ENCODE data around the gene FBXL16.
A peak's percentile ranks its signal among the peaks of the same experiment; 100 is the strongest.
"Not testable (repeated sequence)": the region's sequence is repeated elsewhere in the genome, so short reads cannot be mapped to it uniquely, and the experiment has no call there.

Gene FBXL16, protein sequence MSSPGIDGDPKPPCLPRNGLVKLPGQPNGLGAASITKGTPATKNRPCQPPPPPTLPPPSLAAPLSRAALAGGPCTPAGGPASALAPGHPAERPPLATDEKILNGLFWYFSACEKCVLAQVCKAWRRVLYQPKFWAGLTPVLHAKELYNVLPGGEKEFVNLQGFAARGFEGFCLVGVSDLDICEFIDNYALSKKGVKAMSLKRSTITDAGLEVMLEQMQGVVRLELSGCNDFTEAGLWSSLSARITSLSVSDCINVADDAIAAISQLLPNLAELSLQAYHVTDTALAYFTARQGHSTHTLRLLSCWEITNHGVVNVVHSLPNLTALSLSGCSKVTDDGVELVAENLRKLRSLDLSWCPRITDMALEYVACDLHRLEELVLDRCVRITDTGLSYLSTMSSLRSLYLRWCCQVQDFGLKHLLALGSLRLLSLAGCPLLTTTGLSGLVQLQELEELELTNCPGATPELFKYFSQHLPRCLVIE

DNA sequence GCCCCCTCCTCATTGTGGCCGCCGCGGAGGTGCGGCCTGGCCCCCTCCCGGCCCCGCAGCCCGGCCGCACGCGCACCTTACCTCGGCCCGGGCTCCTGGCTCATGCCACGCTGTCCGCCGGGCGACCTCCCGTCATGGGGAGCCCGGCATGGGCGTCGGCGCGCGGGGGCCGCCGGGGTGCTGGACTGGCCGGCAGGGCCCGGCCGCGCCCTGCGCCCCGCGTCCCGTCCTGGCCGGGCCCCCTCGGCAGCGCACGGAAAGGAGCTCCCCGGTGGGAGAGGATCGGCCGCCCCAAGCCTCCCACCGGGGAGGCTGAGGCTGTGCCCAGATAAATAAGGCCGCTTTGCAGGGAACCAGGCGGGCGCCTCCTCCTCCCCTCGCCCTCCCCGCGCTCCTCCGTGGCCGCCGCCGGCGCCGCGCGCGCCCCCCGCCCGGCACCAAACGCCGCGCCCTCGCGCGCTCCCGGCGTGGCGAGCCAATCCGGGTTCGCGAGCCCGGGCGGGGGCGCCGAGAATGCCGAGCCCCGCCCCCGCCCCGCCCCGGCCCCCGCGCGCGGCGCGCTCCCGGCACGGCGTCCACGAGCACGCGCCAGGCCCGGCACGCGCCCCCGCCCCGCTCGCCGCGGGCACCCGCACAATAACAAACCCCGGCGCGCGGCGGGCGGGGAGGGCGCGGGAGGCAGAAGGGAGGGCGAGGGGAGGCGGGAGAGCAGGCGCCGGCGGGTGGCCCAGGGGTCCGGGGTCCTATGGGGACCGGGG is at the start of gene FBXL16:
Gene FBXL16, minus strand, starts transcription at position 371 of the 758 bp plus-strand sequence. CDS start 8,396 bp downstream, outside the sequence.
- H3K36me3 ChIP-seq (ENCODE audit: control insufficient read depth in 2 of 2, insufficient read depth in 1 of 2, low read length in 2 of 2) = no peaks in the 10 kb centered on the region
- peak within 1 kb of the TSS; percentile 25 for H3K4me3 ChIP-seq (ENCODE audit: low read depth, low read length)
- TF ChIP-seq EGR2 (tag by site-specific recombination; IDR thresholded peaks at IDR 0.05; ENCODE audit: low read depth) = no peak
- TF ChIP-seq, protein P1, sequence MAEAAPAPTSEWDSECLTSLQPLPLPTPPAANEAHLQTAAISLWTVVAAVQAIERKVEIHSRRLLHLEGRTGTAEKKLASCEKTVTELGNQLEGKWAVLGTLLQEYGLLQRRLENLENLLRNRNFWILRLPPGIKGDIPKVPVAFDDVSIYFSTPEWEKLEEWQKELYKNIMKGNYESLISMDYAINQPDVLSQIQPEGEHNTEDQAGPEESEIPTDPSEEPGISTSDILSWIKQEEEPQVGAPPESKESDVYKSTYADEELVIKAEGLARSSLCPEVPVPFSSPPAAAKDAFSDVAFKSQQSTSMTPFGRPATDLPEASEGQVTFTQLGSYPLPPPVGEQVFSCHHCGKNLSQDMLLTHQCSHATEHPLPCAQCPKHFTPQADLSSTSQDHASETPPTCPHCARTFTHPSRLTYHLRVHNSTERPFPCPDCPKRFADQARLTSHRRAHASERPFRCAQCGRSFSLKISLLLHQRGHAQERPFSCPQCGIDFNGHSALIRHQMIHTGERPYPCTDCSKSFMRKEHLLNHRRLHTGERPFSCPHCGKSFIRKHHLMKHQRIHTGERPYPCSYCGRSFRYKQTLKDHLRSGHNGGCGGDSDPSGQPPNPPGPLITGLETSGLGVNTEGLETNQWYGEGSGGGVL (tag by site-specific recombination; IDR thresholded peaks at IDR 0.05) = 0 out of 2 replicates have a peak, but pooled peaks have one; percentile 37
- 0 out of 2 replicates have a peak, but pooled peaks have one; percentile 16 for TF ChIP-seq KLF10 (tag by site-specific recombination; IDR thresholded peaks at IDR 0.05)
- peak; percentile 50 for TF ChIP-seq ZBTB8A (tag by site-specific recombination; IDR thresholded peaks at IDR 0.05)
- TF ChIP-seq, protein P2, sequence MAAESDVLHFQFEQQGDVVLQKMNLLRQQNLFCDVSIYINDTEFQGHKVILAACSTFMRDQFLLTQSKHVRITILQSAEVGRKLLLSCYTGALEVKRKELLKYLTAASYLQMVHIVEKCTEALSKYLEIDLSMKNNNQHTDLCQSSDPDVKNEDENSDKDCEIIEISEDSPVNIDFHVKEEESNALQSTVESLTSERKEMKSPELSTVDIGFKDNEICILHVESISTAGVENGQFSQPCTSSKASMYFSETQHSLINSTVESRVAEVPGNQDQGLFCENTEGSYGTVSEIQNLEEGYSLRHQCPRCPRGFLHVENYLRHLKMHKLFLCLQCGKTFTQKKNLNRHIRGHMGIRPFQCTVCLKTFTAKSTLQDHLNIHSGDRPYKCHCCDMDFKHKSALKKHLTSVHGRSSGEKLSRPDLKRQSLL (tag by site-specific recombination; IDR thresholded peaks at IDR 0.05) = no peak
- no peaks in the 10 kb centered on the region for H3K9me3 ChIP-seq (ENCODE audit: control insufficient read depth, insufficient read depth, low read depth, low read length)
- peak within 1 kb of the TSS; percentile 37; the same call in 1 of the 2 replicates for H3K27ac ChIP-seq (ENCODE audit: extremely low read depth, low read depth, low read length)
- H3K4me1 ChIP-seq (ENCODE audit: control insufficient read depth, insufficient read depth, low read length) = peaks cover 5% of the 10 kb centered on the region
- ChIA-PET CTCF (no interaction called here), POLR2A (no interaction called here)

DNA sequence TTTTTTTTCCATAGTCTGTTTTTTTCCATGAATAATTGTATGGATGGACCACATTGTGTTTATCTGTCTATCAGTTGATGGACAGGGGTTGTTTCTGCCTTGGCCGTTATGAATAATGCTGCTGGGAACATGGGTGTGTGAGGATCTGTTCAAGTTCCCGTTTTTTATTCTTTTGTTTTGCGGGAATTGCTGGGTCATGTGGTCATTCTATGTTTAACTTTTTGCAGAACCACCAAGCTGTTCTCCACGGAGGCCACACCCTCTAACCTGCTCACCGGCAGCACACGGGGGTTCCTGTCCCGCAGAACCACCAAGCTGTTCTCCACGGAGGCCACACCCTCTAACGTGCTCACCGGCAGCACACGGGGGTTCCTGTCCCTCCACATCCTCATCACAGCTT is 49.1 kb upstream of the FBXL16 start:
- H3K27ac ChIP-seq (ENCODE audit: extremely low read depth, low read depth, low read length) = no peak overlapping the region

DNA sequence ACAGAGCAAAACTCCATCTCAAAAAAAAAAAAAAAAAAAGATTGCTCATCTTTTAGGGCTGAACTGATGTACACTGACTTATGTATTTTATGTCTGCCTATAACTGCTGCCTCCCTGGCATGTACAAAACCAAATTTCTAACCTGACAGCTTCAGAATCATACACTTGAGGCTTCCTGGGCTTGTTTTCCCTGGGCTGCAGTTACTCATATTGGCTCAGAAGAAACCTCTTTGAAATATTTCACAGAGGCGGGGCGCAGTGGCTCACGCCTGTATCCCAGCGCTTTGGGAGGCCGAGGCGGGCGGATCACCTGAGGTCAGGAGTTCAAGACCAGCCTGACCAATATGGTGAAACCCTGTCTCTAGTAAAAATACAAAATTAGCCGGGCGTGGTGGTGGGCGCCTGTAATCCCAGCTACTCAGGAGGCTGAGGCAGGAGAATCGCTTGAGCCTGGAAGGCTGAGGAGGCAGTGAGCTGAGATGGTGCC is 48.6 kb upstream of the FBXL16 start:
- peak; percentile 58; the same call in 1 of the 2 replicates for TF ChIP-seq KLF1 (tag by site-specific recombination; IDR thresholded peaks at IDR 0.05)
- H3K9me3 ChIP-seq (ENCODE audit: control insufficient read depth, insufficient read depth, low read depth, low read length); H3K4me1 ChIP-seq (ENCODE audit: control insufficient read depth, insufficient read depth, low read length); H3K36me3 ChIP-seq (ENCODE audit: control insufficient read depth in 2 of 2, insufficient read depth in 1 of 2, low read length in 2 of 2); CTCF ChIA-PET; POLR2A ChIA-PET; H3K4me3 ChIP-seq (ENCODE audit: low read depth, low read length); H3K27ac ChIP-seq (ENCODE audit: extremely low read depth, low read depth, low read length): not testable (repeated sequence)

More for the DNA sequence above, 49.1 kb upstream of the FBXL16 start:
- ChIA-PET CTCF (interaction anchor here (1.2 to 2.1 kb wide), 2 partner anchors 9 to 32 kb away, joined by 3 to 9 read pairs; no protein-coding TSS in a partner anchor), POLR2A (no interaction called here)
- TF ChIP-seq PRDM1 (tag by site-specific recombination; IDR thresholded peaks at IDR 0.05) = no peak
- no peaks in the 10 kb centered on the region for H3K9me3 ChIP-seq (ENCODE audit: control insufficient read depth, insufficient read depth, low read depth, low read length)
- H3K4me1 ChIP-seq (ENCODE audit: control insufficient read depth, insufficient read depth, low read length) = no peaks in the 10 kb centered on the region
- no peaks in the 10 kb centered on the region for H3K36me3 ChIP-seq (ENCODE audit: control insufficient read depth in 2 of 2, insufficient read depth in 1 of 2, low read length in 2 of 2)
- H3K4me3 ChIP-seq (ENCODE audit: low read depth, low read length) = no peak overlapping the region

DNA sequence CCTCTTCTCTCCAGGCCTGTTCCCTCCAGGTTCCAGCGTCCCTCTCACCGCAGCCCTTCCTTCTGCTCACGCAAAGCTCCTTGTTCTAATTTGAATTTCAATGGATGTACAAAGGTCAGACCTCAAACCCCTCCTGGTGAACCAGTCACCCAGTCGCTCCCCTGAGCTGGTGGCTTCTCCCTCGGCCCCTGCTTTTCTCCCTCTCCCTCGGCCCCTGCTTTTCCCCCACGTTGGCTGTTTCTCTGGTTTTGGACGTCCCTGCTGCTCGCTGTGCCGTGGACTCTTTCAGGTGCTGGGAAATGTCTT is 46.4 kb upstream of the FBXL16 start:
- Histone ChIP-seq H3K4me3 (ENCODE audit: low read depth, low read length) (no peak overlapping the region), H3K36me3 (ENCODE audit: control insufficient read depth in 2 of 2, insufficient read depth in 1 of 2, low read length in 2 of 2) (no peaks in the 10 kb centered on the region), H3K4me1 (ENCODE audit: control insufficient read depth, insufficient read depth, low read length) (no peaks in the 10 kb centered on the region), H3K27ac (ENCODE audit: extremely low read depth, low read depth, low read length) (no peak overlapping the region), H3K9me3 (ENCODE audit: control insufficient read depth, insufficient read depth, low read depth, low read length) (no peaks in the 10 kb centered on the region)
- TF ChIP-seq, protein P3, sequence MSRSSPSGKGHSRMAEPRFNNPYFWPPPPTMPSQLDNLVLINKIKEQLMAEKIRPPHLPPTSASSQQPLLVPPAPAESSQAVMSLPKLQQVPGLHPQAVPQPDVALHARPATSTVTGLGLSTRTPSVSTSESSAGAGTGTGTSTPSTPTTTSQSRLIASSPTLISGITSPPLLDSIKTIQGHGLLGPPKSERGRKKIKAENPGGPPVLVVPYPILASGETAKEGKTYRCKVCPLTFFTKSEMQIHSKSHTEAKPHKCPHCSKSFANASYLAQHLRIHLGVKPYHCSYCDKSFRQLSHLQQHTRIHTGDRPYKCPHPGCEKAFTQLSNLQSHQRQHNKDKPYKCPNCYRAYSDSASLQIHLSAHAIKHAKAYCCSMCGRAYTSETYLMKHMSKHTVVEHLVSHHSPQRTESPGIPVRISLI (tag by site-specific recombination; IDR thresholded peaks at IDR 0.05) = no peak
- TF ChIP-seq ZNF146 (tag by site-specific recombination; IDR thresholded peaks at IDR 0.05) (no peak), ZNF2 (tag by site-specific recombination; IDR thresholded peaks at IDR 0.05) (no peak), ZNF19 (tag by site-specific recombination; IDR thresholded peaks at IDR 0.05; ENCODE audit: low read depth) (no peak), KLF16 (tag by site-specific recombination; IDR thresholded peaks at IDR 0.05) (no peak)
- TF ChIP-seq, protein P4, sequence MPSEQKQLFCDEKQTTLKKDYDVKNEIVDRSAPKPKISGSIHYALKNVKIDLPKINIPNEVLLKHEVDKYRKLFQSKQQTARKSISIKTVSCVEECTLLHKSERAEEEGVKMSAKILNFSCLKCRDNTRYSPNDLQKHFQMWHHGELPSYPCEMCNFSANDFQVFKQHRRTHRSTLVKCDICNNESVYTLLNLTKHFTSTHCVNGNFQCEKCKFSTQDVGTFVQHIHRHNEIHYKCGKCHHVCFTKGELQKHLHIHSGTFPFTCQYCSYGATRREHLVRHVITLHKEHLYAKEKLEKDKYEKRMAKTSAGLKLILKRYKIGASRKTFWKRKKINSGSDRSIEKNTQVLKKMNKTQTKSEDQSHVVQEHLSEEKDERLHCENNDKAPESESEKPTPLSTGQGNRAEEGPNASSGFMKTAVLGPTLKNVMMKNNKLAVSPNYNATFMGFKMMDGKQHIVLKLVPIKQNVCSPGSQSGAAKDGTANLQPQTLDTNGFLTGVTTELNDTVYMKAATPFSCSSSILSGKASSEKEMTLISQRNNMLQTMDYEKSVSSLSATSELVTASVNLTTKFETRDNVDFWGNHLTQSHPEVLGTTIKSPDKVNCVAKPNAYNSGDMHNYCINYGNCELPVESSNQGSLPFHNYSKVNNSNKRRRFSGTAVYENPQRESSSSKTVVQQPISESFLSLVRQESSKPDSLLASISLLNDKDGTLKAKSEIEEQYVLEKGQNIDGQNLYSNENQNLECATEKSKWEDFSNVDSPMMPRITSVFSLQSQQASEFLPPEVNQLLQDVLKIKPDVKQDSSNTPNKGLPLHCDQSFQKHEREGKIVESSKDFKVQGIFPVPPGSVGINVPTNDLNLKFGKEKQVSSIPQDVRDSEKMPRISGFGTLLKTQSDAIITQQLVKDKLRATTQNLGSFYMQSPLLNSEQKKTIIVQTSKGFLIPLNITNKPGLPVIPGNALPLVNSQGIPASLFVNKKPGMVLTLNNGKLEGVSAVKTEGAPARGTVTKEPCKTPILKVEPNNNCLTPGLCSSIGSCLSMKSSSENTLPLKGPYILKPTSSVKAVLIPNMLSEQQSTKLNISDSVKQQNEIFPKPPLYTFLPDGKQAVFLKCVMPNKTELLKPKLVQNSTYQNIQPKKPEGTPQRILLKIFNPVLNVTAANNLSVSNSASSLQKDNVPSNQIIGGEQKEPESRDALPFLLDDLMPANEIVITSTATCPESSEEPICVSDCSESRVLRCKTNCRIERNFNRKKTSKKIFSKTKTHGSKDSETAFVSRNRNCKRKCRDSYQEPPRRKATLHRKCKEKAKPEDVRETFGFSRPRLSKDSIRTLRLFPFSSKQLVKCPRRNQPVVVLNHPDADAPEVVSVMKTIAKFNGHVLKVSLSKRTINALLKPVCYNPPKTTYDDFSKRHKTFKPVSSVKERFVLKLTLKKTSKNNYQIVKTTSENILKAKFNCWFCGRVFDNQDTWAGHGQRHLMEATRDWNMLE (tag by site-specific recombination; conservative IDR thresholded peaks at IDR 0.05; ENCODE audit: low read depth) = no peak
- CTCF ChIA-PET = interaction anchor here (0.5 kb wide), 1 partner anchor 428 kb away, joined by 3 read pairs; no protein-coding TSS in a partner anchor
- POLR2A ChIA-PET = no interaction called here

All from HEK293 (cell line).